ENCODE data around the gene TDRD5. TPM values are rescaled to one million over a fixed set of nuclear protein-coding genes. Genes with fewer than 3 reads are reported as not detected.

TDRD5 gene
- total RNA-seq, 3 donors from 2014 or later (not counting 1 experiment from before 2014, with no cell fraction given) = not detected

DNA sequence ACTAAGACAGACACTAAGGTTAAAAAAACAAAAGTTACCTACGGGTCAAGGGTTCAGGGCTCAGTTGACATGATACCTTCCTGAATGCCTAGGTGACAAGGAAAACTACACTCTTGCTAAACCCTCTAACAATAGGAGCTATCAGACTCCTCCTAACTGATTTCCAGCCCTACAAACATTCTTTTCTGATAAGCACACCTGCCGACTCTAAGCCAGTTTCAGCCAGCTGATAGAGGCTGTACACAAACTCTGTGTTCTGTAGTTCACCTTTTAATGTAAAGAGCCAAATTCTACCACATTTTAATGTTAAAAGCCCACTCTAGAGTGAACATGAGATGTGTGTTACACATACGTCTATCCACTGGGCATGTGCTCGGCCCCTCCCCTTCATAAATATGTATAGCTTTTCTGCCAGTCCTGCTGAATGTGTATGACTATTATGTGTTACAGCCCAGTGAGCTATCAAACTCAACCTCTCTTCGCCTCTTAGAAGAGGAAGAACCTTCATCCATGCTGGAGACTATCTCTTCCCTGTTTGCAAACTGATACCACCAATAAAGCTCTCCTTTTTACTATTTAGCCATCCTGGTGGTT lies 111.4 kb downstream of the TDRD5 start:
- H3K4me1 ChIP-seq (ENCODE audit: control insufficient read depth, insufficient read depth, low read length) = no peaks in the 10 kb centered on the region
- H3K4me3 ChIP-seq (ENCODE audit: low read length) = no peak overlapping the region
- Mint-ChIP-seq H3K27ac (no peak overlapping the region), H3K4me3 (no peak overlapping the region), H3K9me3 (no peaks in the 10 kb centered on the region), H3K27me3 (ENCODE audit: low read depth in 2 of 2) (no peaks in the 10 kb centered on the region), H3K36me3 (no peaks in the 10 kb centered on the region), H3K4me1 (no peaks in the 10 kb centered on the region)
- no peak for ATAC-seq
- H3K27ac ChIP-seq (ENCODE audit: low read length) = no peak overlapping the region
- no peaks in the 10 kb centered on the region for H3K27me3 ChIP-seq (ENCODE audit: control insufficient read depth, insufficient read depth, low read length)
- 83% methylated on average over 3 of the region's 5 CpGs for WGBS (ENCODE audit: insufficient coverage)
- H3K36me3 ChIP-seq (ENCODE audit: control insufficient read depth, insufficient read depth, low read length) = no peaks in the 10 kb centered on the region
- H3K9me3 ChIP-seq (ENCODE audit: control insufficient read depth, insufficient read depth, low read length) = no peaks in the 10 kb centered on the region
- intact Hi-C loops (cut with micrococcal nuclease) = no loop called here
- TF ChIP-seq, protein P1, sequence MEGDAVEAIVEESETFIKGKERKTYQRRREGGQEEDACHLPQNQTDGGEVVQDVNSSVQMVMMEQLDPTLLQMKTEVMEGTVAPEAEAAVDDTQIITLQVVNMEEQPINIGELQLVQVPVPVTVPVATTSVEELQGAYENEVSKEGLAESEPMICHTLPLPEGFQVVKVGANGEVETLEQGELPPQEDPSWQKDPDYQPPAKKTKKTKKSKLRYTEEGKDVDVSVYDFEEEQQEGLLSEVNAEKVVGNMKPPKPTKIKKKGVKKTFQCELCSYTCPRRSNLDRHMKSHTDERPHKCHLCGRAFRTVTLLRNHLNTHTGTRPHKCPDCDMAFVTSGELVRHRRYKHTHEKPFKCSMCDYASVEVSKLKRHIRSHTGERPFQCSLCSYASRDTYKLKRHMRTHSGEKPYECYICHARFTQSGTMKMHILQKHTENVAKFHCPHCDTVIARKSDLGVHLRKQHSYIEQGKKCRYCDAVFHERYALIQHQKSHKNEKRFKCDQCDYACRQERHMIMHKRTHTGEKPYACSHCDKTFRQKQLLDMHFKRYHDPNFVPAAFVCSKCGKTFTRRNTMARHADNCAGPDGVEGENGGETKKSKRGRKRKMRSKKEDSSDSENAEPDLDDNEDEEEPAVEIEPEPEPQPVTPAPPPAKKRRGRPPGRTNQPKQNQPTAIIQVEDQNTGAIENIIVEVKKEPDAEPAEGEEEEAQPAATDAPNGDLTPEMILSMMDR (IDR thresholded peaks at IDR 0.05) = no peak
- no peak for DNase-seq

DNA sequence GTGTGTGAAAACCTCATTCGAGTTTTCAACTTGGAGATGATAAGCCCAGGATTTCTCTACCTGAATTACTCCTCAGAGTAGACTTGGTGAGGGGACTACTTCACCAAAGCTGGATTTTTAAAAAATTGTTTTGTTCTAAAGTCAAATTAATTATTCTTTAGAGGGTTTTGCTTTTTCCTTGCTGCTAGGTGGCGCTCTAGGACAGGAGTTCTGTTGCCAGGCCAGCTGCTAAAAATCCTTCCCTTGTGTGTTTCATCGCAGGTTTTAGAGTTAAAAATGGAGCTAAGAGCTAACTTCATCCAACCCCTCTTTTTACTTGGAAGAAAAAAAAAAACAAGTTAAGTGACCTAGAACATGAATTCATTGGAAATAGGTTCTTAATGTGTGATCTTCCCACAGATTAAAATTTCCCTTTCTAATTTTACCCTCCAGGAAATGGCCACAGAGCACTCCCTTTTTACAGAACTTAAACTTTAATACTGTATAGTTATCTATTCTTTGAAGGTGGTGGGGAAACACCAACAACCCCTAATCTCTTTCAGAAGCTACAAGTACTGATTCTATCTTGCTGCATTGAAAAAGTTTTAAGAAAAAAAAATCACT lies 114.8 kb downstream of the TDRD5 start:
- H3K9me3 ChIP-seq (ENCODE audit: control insufficient read depth, insufficient read depth, low read length) = no peaks in the 10 kb centered on the region
- Mint-ChIP-seq H3K9me3 (no peaks in the 10 kb centered on the region), H3K27me3 (ENCODE audit: low read depth in 2 of 2) (peaks cover 2 to 4% of the 10 kb centered on the region in 2 donors), H3K27ac (no peak overlapping the region), H3K36me3 (no peaks in the 10 kb centered on the region), H3K4me1 (peaks cover 0 to 8% of the 10 kb centered on the region in 2 donors), H3K4me3 (no peak overlapping the region)
- H3K36me3 ChIP-seq (ENCODE audit: control insufficient read depth, insufficient read depth, low read length) = no peaks in the 10 kb centered on the region
- H3K4me3 ChIP-seq (ENCODE audit: low read length) = no peak overlapping the region
- no peaks in the 10 kb centered on the region for H3K27me3 ChIP-seq (ENCODE audit: control insufficient read depth, insufficient read depth, low read length)
- no peaks in the 10 kb centered on the region for H3K4me1 ChIP-seq (ENCODE audit: control insufficient read depth, insufficient read depth, low read length)
- H3K27ac ChIP-seq (ENCODE audit: low read length) = no peak overlapping the region
- intact Hi-C loops (cut with micrococcal nuclease) = loop anchor here (1.0 to 5.0 kb wide), 4 partner anchors 104 to 776 kb away; no protein-coding TSS in a partner anchor
- 0% methylated on average over 2 of the region's 3 CpGs for WGBS (ENCODE audit: insufficient coverage)
- DNase-seq = peak in 1 of 2 donors; percentile 85
- TF ChIP-seq, protein P1 (IDR thresholded peaks at IDR 0.05) = peak; percentile 61
- no peak for ATAC-seq

DNA sequence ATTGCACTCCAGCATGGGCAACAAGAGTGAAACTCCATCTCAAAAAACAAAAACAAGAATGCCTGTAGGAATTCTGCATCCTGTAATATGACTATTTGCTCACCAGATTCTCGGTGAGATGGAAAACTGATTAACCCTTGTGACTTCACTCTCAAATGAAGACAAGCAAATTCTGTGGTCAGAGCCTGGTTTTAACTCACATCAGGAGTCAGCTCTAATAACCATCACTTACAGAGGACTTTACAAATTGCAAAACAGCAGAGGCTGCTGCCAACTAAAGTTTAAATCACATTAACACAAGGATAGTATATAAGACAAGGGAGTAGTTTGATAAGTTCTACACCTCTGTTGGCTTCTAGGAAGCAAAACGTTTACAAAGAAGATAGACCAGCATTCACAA lies 115.8 kb downstream of the TDRD5 start:
- H3K27me3 Mint-ChIP-seq (ENCODE audit: low read depth in 2 of 2) = peaks cover 7% of the 10 kb centered on the region in 2 donors
- no peaks in the 10 kb centered on the region for H3K27me3 ChIP-seq (ENCODE audit: control insufficient read depth, insufficient read depth, low read length)
- H3K9me3 Mint-ChIP-seq = no peaks in the 10 kb centered on the region
- H3K36me3 Mint-ChIP-seq = no peaks in the 10 kb centered on the region
- H3K9me3 ChIP-seq (ENCODE audit: control insufficient read depth, insufficient read depth, low read length) = no peaks in the 10 kb centered on the region
- no peak overlapping the region for H3K4me3 ChIP-seq (ENCODE audit: low read length)
- TF ChIP-seq, protein P1 (IDR thresholded peaks at IDR 0.05) = no peak
- no peak for ATAC-seq
- no peak for DNase-seq
- no peak overlapping the region for H3K27ac Mint-ChIP-seq
- no peak overlapping the region for H3K4me3 Mint-ChIP-seq
- peaks cover 0 to 8% of the 10 kb centered on the region in 2 donors for H3K4me1 Mint-ChIP-seq
- WGBS (ENCODE audit: insufficient coverage) = 76% methylated on average over 2 of the region's 2 CpGs
- H3K27ac ChIP-seq (ENCODE audit: low read length) = no peak overlapping the region
- no peaks in the 10 kb centered on the region for H3K36me3 ChIP-seq (ENCODE audit: control insufficient read depth, insufficient read depth, low read length)
- H3K4me1 ChIP-seq (ENCODE audit: control insufficient read depth, insufficient read depth, low read length) = no peaks in the 10 kb centered on the region
- intact Hi-C loops (cut with micrococcal nuclease) = loop anchor here (2.0 to 5.0 kb wide), 2 partner anchors 471 to 775 kb away; no protein-coding TSS in a partner anchor
